Endodermal cell (in vitro differentiated cells): ENCODE measurements around the gene PKD1. TPM values are rescaled to one million over a fixed set of nuclear protein-coding genes. Genes with fewer than 3 reads are reported as not detected.

Experiments
- DNase-seq: peaks from one replicate; pipeline ENCODE4 v3.0.0-alpha.2; 2017
- H3K27ac ChIP-seq: 2 replicates; pipeline ENCODE4 v1.5.1; 2013; ENCODE audit warnings: mild to moderate bottlenecking, low read depth, low read length, moderate library complexity
- H3K27me3 ChIP-seq: 2 replicates; pipeline ENCODE4 v1.6.1; 2013; ENCODE audit warnings: mild to moderate bottlenecking, low read length, moderate library complexity; ENCODE audit not compliant: insufficient read depth, control insufficient read depth, poor library complexity, severe bottlenecking
- H3K36me3 ChIP-seq: 2 replicates; pipeline ENCODE4 v1.7.0; 2013; ENCODE audit warnings: mild to moderate bottlenecking, low read length, moderate library complexity; ENCODE audit not compliant: control insufficient read depth, insufficient read depth
- H3K4me1 ChIP-seq: one replicate; pipeline ENCODE4 v1.7.0; 2013; ENCODE audit warnings: low read length; ENCODE audit not compliant: control insufficient read depth, insufficient read depth
- H3K4me3 ChIP-seq: 2 replicates; pipeline ENCODE4 v1.5.1; 2013; ENCODE audit warnings: mild to moderate bottlenecking, low read length, moderate library complexity
- H3K9ac ChIP-seq: 2 replicates; pipeline ENCODE4 v1.6.1; 2013; ENCODE audit warnings: mild to moderate bottlenecking, low read length, moderate library complexity; ENCODE audit not compliant: poor library complexity, severe bottlenecking; ENCODE audit errors: extremely low read depth
- H3K9me3 ChIP-seq: 2 replicates; pipeline ENCODE4 v1.6.1; 2013; ENCODE audit warnings: mild to moderate bottlenecking, low read length, moderate library complexity; ENCODE audit not compliant: control insufficient read depth
- H3K27ac Mint-ChIP-seq: 2 replicates; pipeline ENCODE4 v1.8.0; 2020; ENCODE audit warnings: mixed read lengths
- H3K27me3 Mint-ChIP-seq: 2 replicates; pipeline ENCODE4 v1.8.0; 2021; ENCODE audit warnings: mild to moderate bottlenecking, mixed read lengths; ENCODE audit not compliant: insufficient read depth
- H3K36me3 Mint-ChIP-seq: 2 replicates; pipeline ENCODE4 v1.8.0; 2020; ENCODE audit warnings: low read depth, mixed read lengths
- H3K4me1 Mint-ChIP-seq: 2 replicates; pipeline ENCODE4 v1.8.0; 2020; ENCODE audit warnings: mixed read lengths
- H3K4me3 Mint-ChIP-seq: 2 replicates; pipeline ENCODE4 v1.8.0; 2020; ENCODE audit warnings: mild to moderate bottlenecking, moderate library complexity, mixed read lengths
- H3K9me3 Mint-ChIP-seq: 2 replicates; pipeline ENCODE4 v1.8.0; 2020; ENCODE audit warnings: mild to moderate bottlenecking, mixed read lengths
- CTCF ChIP-seq: fragments of 200-600 bp; sonication (generic); conservative IDR thresholded peaks from 2 replicates; pipeline ENCODE4 v1.5.0; 2021; ENCODE audit warnings: antibody characterized with exemption, mild to moderate bottlenecking
- WGBS, 2 experiments: methylation state at CpG; one replicate each; pipeline versions ENCODE4 v1.1.5 to v1.1.7; 2013; ENCODE audit warnings: missing lambda C conversion rate in 2 of 2, mixed read lengths in 1 of 2; ENCODE audit not compliant: insufficient coverage in 1 of 2, insufficient read length in 1 of 2; 5-methylcytosine and 5-hydroxymethylcytosine counted together
- total RNA-seq, 2 donors: library from RNA; stranded (reverse); fragmentation: NEBNext Ultra II Directional in 1 of 2; extraction: Animal tissue kit (Norgen Biotek cat#: 25700) in 1 of 2; gene quantifications; 2 replicates in 1 of 2; 3 replicates in 1 of 2; pipeline ENCODE4 v1.2.1, GENCODE V29; 2021

The PKD1 gene
- total RNA-seq, 2 donors from 2014 or later, result 104 to 110 TPM

GRCh38 chr16:2081201-2082084 is 54.3 kb downstream of the PKD1 start:
- Histone ChIP-seq H3K36me3 (no peaks in the 10 kb centered on the region), H3K9me3 (no peaks in the 10 kb centered on the region), H3K4me1 (no peaks in the 10 kb centered on the region), H3K4me3 (no peak overlapping the region), H3K27me3 (no peaks in the 10 kb centered on the region), H3K27ac (peak overlapping the region; percentile 53), H3K9ac (no peak overlapping the region)
- Mint-ChIP-seq H3K4me1 (no peaks in the 10 kb centered on the region), H3K27me3 (no peaks in the 10 kb centered on the region), H3K4me3 (no peak overlapping the region), H3K36me3 (peaks cover 10% of the 10 kb centered on the region), H3K27ac (no peak overlapping the region), H3K9me3 (no peaks in the 10 kb centered on the region)
- DNase-seq, result no peak
- 93 to 96% methylated on average over 26 to 35 of the region's 35 CpGs for WGBS, 2 experiments
- TF ChIP-seq CTCF, result no peak

- Histone ChIP-seq H3K27me3 (no peaks in the 10 kb centered on the region), H3K9ac (no peak overlapping the region), H3K27ac (no peak overlapping the region), H3K4me3 (no peak overlapping the region), H3K9me3 (no peaks in the 10 kb centered on the region), H3K36me3 (no peaks in the 10 kb centered on the region), H3K4me1 (no peaks in the 10 kb centered on the region)
- DNase-seq, result no peak
- TF ChIP-seq CTCF, result no peak
- H3K4me1 Mint-ChIP-seq, result no peaks in the 10 kb centered on the region
- peaks cover 16% of the 10 kb centered on the region for H3K36me3 Mint-ChIP-seq
- WGBS, 2 experiments, result 93 to 100% methylated on average over 6 to 16 of the region's 16 CpGs
- H3K4me3 Mint-ChIP-seq, result no peak overlapping the region
- H3K27me3 Mint-ChIP-seq, result no peaks in the 10 kb centered on the region
- H3K9me3 Mint-ChIP-seq, result no peaks in the 10 kb centered on the region
- H3K27ac Mint-ChIP-seq, result no peak overlapping the region
Measured at GRCh38 chr16:2079991-2080390, 55.7 kb downstream of the PKD1 start.

GRCh38 chr16:2079311-2079800 is 56.3 kb downstream of the PKD1 start:
- no peak overlapping the region for H3K9ac ChIP-seq
- no peak for DNase-seq
- Mint-ChIP-seq H3K36me3 (peaks cover 20% of the 10 kb centered on the region), H3K4me3 (no peak overlapping the region), H3K4me1 (no peaks in the 10 kb centered on the region), H3K9me3 (no peaks in the 10 kb centered on the region), H3K27ac (no peak overlapping the region), H3K27me3 (no peaks in the 10 kb centered on the region)
- H3K27me3 ChIP-seq, result no peaks in the 10 kb centered on the region
- H3K27ac ChIP-seq, result no peak overlapping the region
- no peaks in the 10 kb centered on the region for H3K36me3 ChIP-seq
- no peaks in the 10 kb centered on the region for H3K9me3 ChIP-seq
- H3K4me1 ChIP-seq, result no peaks in the 10 kb centered on the region
- 95 to 96% methylated on average over 17 to 30 of the region's 30 CpGs for WGBS, 2 experiments
- H3K4me3 ChIP-seq, result no peak overlapping the region
- TF ChIP-seq CTCF, result no peak
